ENCODE results near the gene LRRC75A. TPM values are rescaled to one million over a fixed set of nuclear protein-coding genes. Genes with fewer than 3 reads are reported as not detected.

The LRRC75A gene
- total RNA-seq, 2 donors from 2014 or later: 5.2 to 25.8 TPM

DNA sequence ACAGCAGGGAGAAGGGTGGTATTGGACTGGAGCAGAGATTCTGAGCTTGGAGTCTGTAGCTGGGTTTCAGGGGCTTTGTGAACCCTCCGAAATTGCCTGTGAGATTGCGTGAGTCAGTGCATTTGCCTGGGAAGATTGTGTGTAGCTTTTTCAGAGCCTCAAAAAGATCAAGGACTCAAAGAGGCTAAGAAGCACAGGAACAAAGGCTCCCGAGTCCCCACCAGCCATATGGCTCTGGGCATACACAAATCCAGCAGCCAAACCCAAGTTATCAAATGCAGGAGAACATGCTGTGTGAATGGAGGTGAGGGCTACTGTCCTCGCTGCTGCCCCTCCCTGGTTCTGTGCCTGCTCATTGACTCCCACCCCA is 3.0 kb downstream of the LRRC75A start:
- H3K36me3 ChIP-seq: no peaks in the 10 kb centered on the region
- H3K4me3 ChIP-seq: no peak overlapping the region
- no peaks in the 10 kb centered on the region for H3K27me3 ChIP-seq (replicated peaks; ENCODE audit: insufficient read depth)
- intact Hi-C loops (cut with DNase I): no loop called here
- H3K9me3 ChIP-seq: no peaks in the 10 kb centered on the region
- 90% methylated on average over 4 of the region's 4 CpGs for WGBS
- H3K27ac ChIP-seq: no peak overlapping the region
- H3K4me1 ChIP-seq (replicated peaks): peaks cover 5% of the 10 kb centered on the region
- TF ChIP-seq POLR2AphosphoS5 (IDR thresholded peaks at IDR 0.05) (no peak), POLR2A (IDR thresholded peaks at IDR 0.05) (no peak)
- TF ChIP-seq, protein P1, sequence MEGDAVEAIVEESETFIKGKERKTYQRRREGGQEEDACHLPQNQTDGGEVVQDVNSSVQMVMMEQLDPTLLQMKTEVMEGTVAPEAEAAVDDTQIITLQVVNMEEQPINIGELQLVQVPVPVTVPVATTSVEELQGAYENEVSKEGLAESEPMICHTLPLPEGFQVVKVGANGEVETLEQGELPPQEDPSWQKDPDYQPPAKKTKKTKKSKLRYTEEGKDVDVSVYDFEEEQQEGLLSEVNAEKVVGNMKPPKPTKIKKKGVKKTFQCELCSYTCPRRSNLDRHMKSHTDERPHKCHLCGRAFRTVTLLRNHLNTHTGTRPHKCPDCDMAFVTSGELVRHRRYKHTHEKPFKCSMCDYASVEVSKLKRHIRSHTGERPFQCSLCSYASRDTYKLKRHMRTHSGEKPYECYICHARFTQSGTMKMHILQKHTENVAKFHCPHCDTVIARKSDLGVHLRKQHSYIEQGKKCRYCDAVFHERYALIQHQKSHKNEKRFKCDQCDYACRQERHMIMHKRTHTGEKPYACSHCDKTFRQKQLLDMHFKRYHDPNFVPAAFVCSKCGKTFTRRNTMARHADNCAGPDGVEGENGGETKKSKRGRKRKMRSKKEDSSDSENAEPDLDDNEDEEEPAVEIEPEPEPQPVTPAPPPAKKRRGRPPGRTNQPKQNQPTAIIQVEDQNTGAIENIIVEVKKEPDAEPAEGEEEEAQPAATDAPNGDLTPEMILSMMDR (IDR thresholded peaks at IDR 0.05): no peak
- no peak for DNase-seq (ENCODE audit: low spot score)

GRCh38 chr17:16488186-16488967 is 3.6 kb downstream of the LRRC75A start:
- no peaks in the 10 kb centered on the region for H3K9me3 ChIP-seq
- no peaks in the 10 kb centered on the region for H3K27me3 ChIP-seq (replicated peaks; ENCODE audit: insufficient read depth)
- H3K4me3 ChIP-seq: no peak overlapping the region
- no peak overlapping the region for H3K27ac ChIP-seq
- WGBS: 84% methylated on average over 8 of the region's 8 CpGs
- intact Hi-C loops (cut with DNase I): no loop called here
- no peak for TF ChIP-seq POLR2AphosphoS5 (IDR thresholded peaks at IDR 0.05)
- DNase-seq (ENCODE audit: low spot score): no peak
- peaks cover 5% of the 10 kb centered on the region for H3K4me1 ChIP-seq (replicated peaks)
- no peaks in the 10 kb centered on the region for H3K36me3 ChIP-seq

DNA sequence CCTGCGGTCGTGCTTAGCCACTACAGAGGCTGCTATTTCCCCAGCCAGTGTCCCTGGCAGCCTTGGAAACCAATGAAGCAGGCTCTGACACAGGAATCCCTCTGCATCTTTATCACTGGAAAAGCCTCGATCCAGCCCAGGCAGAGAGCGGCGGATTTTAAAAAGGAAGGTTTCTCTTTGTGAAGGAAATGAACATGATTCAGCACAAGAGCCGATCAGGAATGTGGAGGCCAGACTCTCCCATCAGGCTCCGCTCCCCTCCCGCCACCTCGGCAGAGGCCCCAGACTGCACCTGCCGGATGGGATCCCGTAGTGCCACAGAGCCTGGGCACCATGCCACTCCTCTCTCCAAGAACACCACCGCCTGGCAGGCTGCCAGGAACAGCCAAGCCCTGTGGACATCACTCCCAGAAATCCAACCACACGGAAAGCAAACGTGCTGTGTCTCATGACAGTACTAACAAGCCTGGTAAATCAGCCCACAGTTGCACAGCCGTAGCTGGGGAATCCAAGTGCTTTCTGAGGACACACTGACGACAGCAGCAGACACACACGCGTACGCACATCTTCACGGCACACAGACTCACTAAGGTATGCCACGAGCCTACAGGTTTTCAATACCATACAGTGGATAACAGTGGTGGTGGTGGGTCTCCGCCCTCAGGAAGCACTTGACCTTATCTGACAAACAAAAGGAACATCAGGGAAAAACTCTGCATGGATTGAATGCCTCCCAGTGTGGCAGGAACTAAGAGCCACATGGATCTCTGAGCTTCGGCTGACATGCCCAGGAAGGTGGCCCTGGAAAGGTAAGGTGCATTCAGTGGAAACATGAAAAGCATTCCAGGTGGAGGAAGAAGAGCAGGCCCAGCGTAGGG is 5.4 kb downstream of the LRRC75A start:
- peak overlapping the region; percentile 45 to 50 for H3K27ac ChIP-seq

GRCh38 chr17:16484445-16485175 is 7.4 kb downstream of the LRRC75A start:
- TF ChIP-seq, protein P1 (IDR thresholded peaks at IDR 0.05): no peak
- TF ChIP-seq POLR2AphosphoS5 (IDR thresholded peaks at IDR 0.05) (no peak), POLR2A (IDR thresholded peaks at IDR 0.05) (no peak)
- DNase-seq (ENCODE audit: low spot score): no peak
- WGBS: 37% methylated on average over 19 of the region's 19 CpGs
- intact Hi-C loops (cut with DNase I): no loop called here
- no peaks in the 10 kb centered on the region for H3K9me3 ChIP-seq
- H3K36me3 ChIP-seq: no peaks in the 10 kb centered on the region
- no peak overlapping the region for H3K4me3 ChIP-seq
- no peaks in the 10 kb centered on the region for H3K27me3 ChIP-seq (replicated peaks; ENCODE audit: insufficient read depth)
- peaks cover 5% of the 10 kb centered on the region for H3K4me1 ChIP-seq (replicated peaks)
- no peak overlapping the region for H3K27ac ChIP-seq

More for the DNA sequence above, 5.4 kb downstream of the LRRC75A start:
- Histone ChIP-seq H3K9me3 (no peaks in the 10 kb centered on the region), H3K4me3 (no peak overlapping the region), H3K4me1 (replicated peaks) (peaks cover 5% of the 10 kb centered on the region), H3K36me3 (no peaks in the 10 kb centered on the region), H3K27me3 (replicated peaks; ENCODE audit: insufficient read depth) (no peaks in the 10 kb centered on the region)
- intact Hi-C loops (cut with DNase I): no loop called here
- peak; percentile 92 for DNase-seq (ENCODE audit: low spot score)
- peak; percentile 86 for TF ChIP-seq POLR2AphosphoS5 (IDR thresholded peaks at IDR 0.05)
- TF ChIP-seq, protein P1 (IDR thresholded peaks at IDR 0.05): peak in 1 of 4 experiments; percentile 16
- TF ChIP-seq POLR2A (IDR thresholded peaks at IDR 0.05): no peak
- 18% methylated on average over 24 of the region's 24 CpGs for WGBS

Data from prostate gland (tissue), 2 donors.